Measurements from ENCODE around the gene SBF2. TPM values are rescaled to one million over a fixed set of nuclear protein-coding genes. Genes with fewer than 3 reads are reported as not detected.

SBF2 gene
- total RNA-seq, 1 experiment from 2014 or later, result 30.2 TPM

DNA sequence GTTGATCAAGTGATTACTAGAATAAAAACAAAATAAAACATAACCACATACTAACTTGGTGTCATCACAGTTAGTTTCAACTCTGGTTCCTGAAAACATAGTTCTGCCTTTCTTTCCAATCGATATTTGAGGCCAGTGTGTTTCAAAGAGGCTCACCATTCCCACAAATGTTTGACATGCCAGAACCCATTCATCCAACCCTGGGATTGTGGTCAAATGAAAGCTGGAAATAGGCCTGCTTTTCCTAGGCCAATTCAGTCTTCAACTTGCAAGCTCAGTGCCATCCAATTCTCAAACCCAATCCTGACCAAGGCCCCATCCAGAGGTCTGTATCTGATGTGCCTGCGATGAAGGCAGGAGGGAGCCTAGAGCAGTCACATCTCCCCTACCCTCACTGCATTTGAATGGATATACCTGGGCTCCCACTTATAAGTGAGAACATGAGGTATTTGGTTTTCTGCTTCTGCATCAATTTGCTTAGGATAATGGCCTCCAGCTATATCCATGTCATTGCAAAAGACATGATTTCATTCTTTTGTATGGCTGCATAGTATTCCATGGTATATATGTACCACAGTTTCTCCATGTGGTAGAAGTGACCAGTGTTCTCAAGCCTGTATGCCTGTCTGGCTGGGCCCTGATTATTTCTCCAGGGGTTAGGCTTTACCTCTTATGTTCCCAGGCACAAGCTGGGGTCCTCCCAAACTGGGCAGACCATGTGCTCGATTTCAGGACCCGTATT is 486.9 kb downstream of the SBF2 start:
- Histone ChIP-seq H4K91ac (ENCODE audit: insufficient read length, low read depth, low read length) (no peak overlapping the region), H4K8ac (replicated peaks; ENCODE audit: insufficient read length, low read depth, low read length) (no peak overlapping the region), H2AFZ (ENCODE audit: low read length) (no peak overlapping the region), H2BK15ac (ENCODE audit: low read depth, low read length) (no peak overlapping the region), H3K14ac (ENCODE audit: insufficient read depth, low read length) (no peak overlapping the region), H4K5ac (ENCODE audit: insufficient read length, low read depth, low read length) (no peak overlapping the region), H3K27me3 (ENCODE audit: insufficient read depth, low read length) (no peaks in the 10 kb centered on the region), H2BK12ac (ENCODE audit: insufficient read length, low read depth, low read length) (no peak overlapping the region), H3K9ac (ENCODE audit: extremely low read depth, insufficient read length, low read length) (no peak overlapping the region), H3K56ac (ENCODE audit: insufficient read length, low read depth, low read length) (no peak overlapping the region), H3K27ac (ENCODE audit: insufficient read length, low read depth, low read length) (no peak overlapping the region), H3K4me1 (ENCODE audit: insufficient read depth, low read length) (0 out of 2 replicates have a peak, but pooled peaks cover 3% of the 10 kb centered on the region), H2BK5ac (ENCODE audit: insufficient read length, low read length) (no peak overlapping the region), H3K79me2 (ENCODE audit: insufficient read depth, low read length) (no peaks in the 10 kb centered on the region), H4K20me1 (ENCODE audit: control insufficient read depth, insufficient read depth, insufficient read length) (no peaks in the 10 kb centered on the region), H3K23me2 (ENCODE audit: insufficient read length, low read depth, low read length, poor library complexity, severe bottlenecking) (no peaks in the 10 kb centered on the region), H3K79me1 (ENCODE audit: insufficient read depth, low read depth, low read length, poor library complexity, severe bottlenecking) (no peaks in the 10 kb centered on the region), H2BK120ac (ENCODE audit: low read depth, low read length, poor library complexity, severe bottlenecking) (no peak overlapping the region), H3T11ph (ENCODE audit: low read length) (no peak overlapping the region), H3K9me3 (ENCODE audit: control insufficient read depth, low read depth, low read length) (no peaks in the 10 kb centered on the region), H3K18ac (ENCODE audit: insufficient read length, low read depth, low read length) (no peak overlapping the region), H3K23ac (ENCODE audit: insufficient read length, low read depth, low read length) (no peak overlapping the region), H2BK20ac (ENCODE audit: low read depth, low read length, poor library complexity, severe bottlenecking) (no peak overlapping the region), H2AK5ac (ENCODE audit: insufficient read length, low read length) (no peak overlapping the region), H3K4me2 (ENCODE audit: insufficient read depth, insufficient read length, low read length) (no peak overlapping the region), H3K4ac (ENCODE audit: low read depth, low read length) (no peak overlapping the region)
- Mint-ChIP-seq H3K4me3 (no peak overlapping the region), H3K27ac (0 out of 7 replicates have a peak overlapping the region, but pooled peaks of 1 of the 3 experiments have one; percentile 57), H3K4me1 (peaks cover 20 to 21% of the 10 kb centered on the region in 2 experiments), H3K36me3 (ENCODE audit: insufficient read depth in 1 of 3, low read depth in 3 of 3) (peaks cover 16 to 35% (median 25%) of the 10 kb centered on the region in 3 experiments), H3K27me3 (ENCODE audit: low read depth) (no peaks in the 10 kb centered on the region), H3K9me3 (no peaks in the 10 kb centered on the region; a peak in 1 of 5 replicates)
- no CpG with 5 or more reads among the region's 4 CpGs for WGBS (ENCODE audit: extremely low coverage, insufficient read length, low lambda C conversion rate)
- no peak for TF ChIP-seq CTCF (conservative IDR thresholded peaks at IDR 0.05)
- DNase-seq, result no peak

Measured in H9 (cell line).